Liver (tissue), 9 donors: ENCODE data around the gene KAT6B. TPM values are rescaled to one million over a fixed set of nuclear protein-coding genes. Genes with fewer than 3 reads are reported as not detected.

Experiments
- DNase-seq: peaks from one replicate; pipeline ENCODE4 v3.0.0-alpha.2; 2017; ENCODE audit warnings: low spot score
- H3K27ac ChIP-seq, 2 donors: one replicate each; pipeline ENCODE4 v1.7.0; 2013; ENCODE audit warnings: inconsistent platforms in 2 of 2, low read length in 2 of 2, control low read depth in 1 of 2, low read depth in 1 of 2, mild to moderate bottlenecking in 1 of 2
- H3K27me3 ChIP-seq, 4 donors: one replicate each; pipeline versions ENCODE4 v1.6.1 to v1.7.0; 2013; ENCODE audit warnings: low read length in 3 of 4, inconsistent platforms in 1 of 4, mild to moderate bottlenecking in 1 of 4, moderate library complexity in 1 of 4; ENCODE audit not compliant: control insufficient read depth in 4 of 4, insufficient read depth in 4 of 4
- H3K36me3 ChIP-seq, 4 donors: one replicate each; pipeline versions ENCODE4 v1.6.1 to v1.7.0; 2013; ENCODE audit warnings: low read length in 3 of 4, mild to moderate bottlenecking in 3 of 4, low read depth in 1 of 4, moderate library complexity in 1 of 4; ENCODE audit not compliant: control insufficient read depth in 4 of 4, insufficient read depth in 3 of 4
- H3K4me1 ChIP-seq, 4 donors: one replicate each; pipeline versions ENCODE4 v1.6.1 to v1.7.0; 2013; ENCODE audit warnings: low read length in 3 of 4, mild to moderate bottlenecking in 3 of 4, moderate library complexity in 1 of 4; ENCODE audit not compliant: control insufficient read depth in 4 of 4, insufficient read depth in 4 of 4
- H3K4me3 ChIP-seq, 3 donors: one replicate each; pipeline versions ENCODE4 v1.6.1 to v1.7.0; 2013; ENCODE audit warnings: low read length in 3 of 3, control low read depth in 1 of 3, low read depth in 1 of 3, mild to moderate bottlenecking in 1 of 3
- H3K9ac ChIP-seq, 2 donors: one replicate each; pipeline ENCODE4 v1.7.0; 2013; ENCODE audit warnings: low read length in 2 of 2, mild to moderate bottlenecking in 2 of 2, moderate library complexity in 2 of 2, control low read depth in 1 of 2, low read depth in 1 of 2
- H3K9me3 ChIP-seq, 4 donors: one replicate each; pipeline versions ENCODE4 v1.6.1 to v1.7.0; 2013; ENCODE audit warnings: low read length in 3 of 4; ENCODE audit not compliant: control insufficient read depth in 4 of 4
- EGR1 ChIP-seq, 2 donors: IDR thresholded peaks; 2 replicates each; pipeline ENCODE4 v1.6.1; 2016 to 2018; ENCODE audit warnings: antibody characterized with exemption in 2 of 2, low read depth in 2 of 2
- FOXA1 ChIP-seq: IDR thresholded peaks from 2 replicates; pipeline ENCODE4 v1.6.1; 2016; ENCODE audit warnings: antibody characterized with exemption
- GABPA ChIP-seq, 2 donors: IDR thresholded peaks in 1 of 2; conservative IDR thresholded peaks in 1 of 2; 2 replicates each; pipeline ENCODE4 v1.6.1; 2016; ENCODE audit warnings: antibody characterized with exemption in 2 of 2, mild to moderate bottlenecking in 1 of 2, moderate library complexity in 1 of 2
- HNF4A ChIP-seq, 2 donors: conservative IDR thresholded peaks; 2 replicates each; pipeline ENCODE4 v1.6.1; 2016; ENCODE audit warnings: antibody characterized with exemption in 2 of 2, mild to moderate bottlenecking in 2 of 2
- HNF4G ChIP-seq: IDR thresholded peaks from 2 replicates; pipeline ENCODE4 v1.6.1; 2016; ENCODE audit warnings: antibody characterized with exemption
- JUND ChIP-seq, 2 donors: IDR thresholded peaks; 2 replicates each; pipeline ENCODE4 v1.6.1; 2016; ENCODE audit warnings: antibody characterized with exemption in 2 of 2
- NR2F2 ChIP-seq: IDR thresholded peaks from 2 replicates; pipeline ENCODE4 v1.6.1; 2016; ENCODE audit warnings: antibody characterized with exemption
- RAD21 ChIP-seq, 2 donors: IDR thresholded peaks; 2 replicates each; pipeline ENCODE4 v1.6.1; 2016; ENCODE audit warnings: antibody characterized with exemption in 2 of 2, mild to moderate bottlenecking in 2 of 2
- SP1 ChIP-seq: IDR thresholded peaks from 2 replicates; pipeline ENCODE4 v1.6.1; 2018; ENCODE audit warnings: antibody characterized with exemption, mild to moderate bottlenecking
- TAF1 ChIP-seq: conservative IDR thresholded peaks from 2 replicates; pipeline ENCODE4 v1.6.1; 2016; ENCODE audit warnings: antibody characterized with exemption, mild to moderate bottlenecking
- WGBS: extraction: QIAGEN DNeasy Blood & Tissue Kit; methylation state at CpG from one replicate; pipeline ENCODE4 v1.1.7; 2013; 5-methylcytosine and 5-hydroxymethylcytosine counted together
- polyA plus RNA-seq, 2 donors: library from polyadenylated mRNA; stranded (reverse) in 1 of 2; unstranded in 1 of 2; fragments of 200-250 nt in 1 of 2; fragments of >200 nt in 1 of 2; fragmentation: Nextera tagmentation in 1 of 2; extraction: Ambion mirVana in 1 of 2; gene quantifications; one replicate each; pipeline versions ENCODE4 v1.2.1 to v1.2.3, GENCODE V29; 2013 to 2015
- total RNA-seq, 2 donors: library from RNA; depleted of rRNA; stranded (reverse); fragments of >200 nt; gene quantifications; one replicate each; pipeline ENCODE4 v1.2.3, GENCODE V29; 2014
- TF ChIP-seq, protein P1 (sequence below): IDR thresholded peaks from 2 replicates; pipeline ENCODE4 v1.6.1; 2016; ENCODE audit warnings: antibody characterized with exemption
- TF ChIP-seq, protein P2 (sequence below): IDR thresholded peaks from 2 replicates; pipeline ENCODE4 v1.6.1; 2016; ENCODE audit warnings: antibody characterized with exemption, mild to moderate bottlenecking
- TF ChIP-seq, protein P3 (sequence below): IDR thresholded peaks from 2 replicates; pipeline ENCODE4 v1.6.1; 2016; ENCODE audit warnings: antibody characterized with exemption
- TF ChIP-seq, protein P4 (sequence below): IDR thresholded peaks from 2 replicates; pipeline ENCODE4 v1.6.1; 2016; ENCODE audit warnings: antibody characterized with exemption
- TF ChIP-seq, protein P5 (sequence below): fragments of 150-350 bp; IDR thresholded peaks from 2 replicates; pipeline ENCODE4 v1.5.1; 2017; ENCODE audit warnings: improper control_type of control experiment, low read depth, low read length; ENCODE audit not compliant: missing input control
- donor health status: healthy.
- donor health status: healthy.
- donor health status: healthy.
- donor health status: healthy.
- donor health status: healthy.

The KAT6B gene
- total and polyA plus RNA-seq, 4 donors, result 2.0 to 21.2 (median 8.8) TPM

DNA sequence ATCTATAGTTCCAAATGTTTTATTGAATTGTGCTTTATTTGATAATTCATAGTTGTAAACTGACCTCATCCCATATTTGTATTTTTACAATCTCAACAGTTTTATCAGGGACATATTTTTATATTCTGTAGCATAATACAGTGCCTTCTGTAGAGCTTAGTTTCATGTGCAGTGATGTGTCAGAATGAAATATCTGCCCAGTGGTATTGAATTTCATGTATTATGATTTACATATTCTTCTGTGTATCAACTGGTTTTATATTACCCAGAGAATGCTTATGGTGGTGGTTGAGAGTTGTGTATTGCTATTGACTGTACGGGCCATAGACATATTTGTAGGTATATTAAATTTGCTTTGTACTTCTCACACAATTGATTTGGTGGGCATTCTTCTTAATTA lies 89.9 kb downstream of the KAT6B start:
- TF ChIP-seq EGR1 (IDR thresholded peaks at IDR 0.05; ENCODE audit: low read depth in 2 of 2) (no peak), NR2F2 (no peak), HNF4G (no peak), TAF1 (no peak), FOXA1 (no peak), GABPA (IDR thresholded peaks at IDR 0.05 in 1 of 2, conservative IDR thresholded peaks at IDR 0.05 in 1 of 2) (no peak), RAD21 (IDR thresholded peaks at IDR 0.05) (no peak), SP1 (no peak)
- TF ChIP-seq, protein P1, sequence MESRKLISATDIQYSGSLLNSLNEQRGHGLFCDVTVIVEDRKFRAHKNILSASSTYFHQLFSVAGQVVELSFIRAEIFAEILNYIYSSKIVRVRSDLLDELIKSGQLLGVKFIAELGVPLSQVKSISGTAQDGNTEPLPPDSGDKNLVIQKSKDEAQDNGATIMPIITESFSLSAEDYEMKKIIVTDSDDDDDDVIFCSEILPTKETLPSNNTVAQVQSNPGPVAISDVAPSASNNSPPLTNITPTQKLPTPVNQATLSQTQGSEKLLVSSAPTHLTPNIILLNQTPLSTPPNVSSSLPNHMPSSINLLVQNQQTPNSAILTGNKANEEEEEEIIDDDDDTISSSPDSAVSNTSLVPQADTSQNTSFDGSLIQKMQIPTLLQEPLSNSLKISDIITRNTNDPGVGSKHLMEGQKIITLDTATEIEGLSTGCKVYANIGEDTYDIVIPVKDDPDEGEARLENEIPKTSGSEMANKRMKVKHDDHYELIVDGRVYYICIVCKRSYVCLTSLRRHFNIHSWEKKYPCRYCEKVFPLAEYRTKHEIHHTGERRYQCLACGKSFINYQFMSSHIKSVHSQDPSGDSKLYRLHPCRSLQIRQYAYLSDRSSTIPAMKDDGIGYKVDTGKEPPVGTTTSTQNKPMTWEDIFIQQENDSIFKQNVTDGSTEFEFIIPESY, result no peak
- TF ChIP-seq, protein P2, sequence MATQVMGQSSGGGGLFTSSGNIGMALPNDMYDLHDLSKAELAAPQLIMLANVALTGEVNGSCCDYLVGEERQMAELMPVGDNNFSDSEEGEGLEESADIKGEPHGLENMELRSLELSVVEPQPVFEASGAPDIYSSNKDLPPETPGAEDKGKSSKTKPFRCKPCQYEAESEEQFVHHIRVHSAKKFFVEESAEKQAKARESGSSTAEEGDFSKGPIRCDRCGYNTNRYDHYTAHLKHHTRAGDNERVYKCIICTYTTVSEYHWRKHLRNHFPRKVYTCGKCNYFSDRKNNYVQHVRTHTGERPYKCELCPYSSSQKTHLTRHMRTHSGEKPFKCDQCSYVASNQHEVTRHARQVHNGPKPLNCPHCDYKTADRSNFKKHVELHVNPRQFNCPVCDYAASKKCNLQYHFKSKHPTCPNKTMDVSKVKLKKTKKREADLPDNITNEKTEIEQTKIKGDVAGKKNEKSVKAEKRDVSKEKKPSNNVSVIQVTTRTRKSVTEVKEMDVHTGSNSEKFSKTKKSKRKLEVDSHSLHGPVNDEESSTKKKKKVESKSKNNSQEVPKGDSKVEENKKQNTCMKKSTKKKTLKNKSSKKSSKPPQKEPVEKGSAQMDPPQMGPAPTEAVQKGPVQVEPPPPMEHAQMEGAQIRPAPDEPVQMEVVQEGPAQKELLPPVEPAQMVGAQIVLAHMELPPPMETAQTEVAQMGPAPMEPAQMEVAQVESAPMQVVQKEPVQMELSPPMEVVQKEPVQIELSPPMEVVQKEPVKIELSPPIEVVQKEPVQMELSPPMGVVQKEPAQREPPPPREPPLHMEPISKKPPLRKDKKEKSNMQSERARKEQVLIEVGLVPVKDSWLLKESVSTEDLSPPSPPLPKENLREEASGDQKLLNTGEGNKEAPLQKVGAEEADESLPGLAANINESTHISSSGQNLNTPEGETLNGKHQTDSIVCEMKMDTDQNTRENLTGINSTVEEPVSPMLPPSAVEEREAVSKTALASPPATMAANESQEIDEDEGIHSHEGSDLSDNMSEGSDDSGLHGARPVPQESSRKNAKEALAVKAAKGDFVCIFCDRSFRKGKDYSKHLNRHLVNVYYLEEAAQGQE, result no peak
- Histone ChIP-seq H3K36me3 (no peaks in the 10 kb centered on the region), H3K27ac (no peak overlapping the region), H3K9me3 (no peaks in the 10 kb centered on the region), H3K9ac (no peak overlapping the region), H3K4me1 (peaks cover 1 to 8% (median 3%) of the 10 kb centered on the region in 4 donors), H3K27me3 (no peaks in the 10 kb centered on the region), H3K4me3 (no peak overlapping the region)
- no peak for DNase-seq
- whole genome bisulfite sequencing, result 99% methylated on average over 1 of the region's 1 CpG

DNA sequence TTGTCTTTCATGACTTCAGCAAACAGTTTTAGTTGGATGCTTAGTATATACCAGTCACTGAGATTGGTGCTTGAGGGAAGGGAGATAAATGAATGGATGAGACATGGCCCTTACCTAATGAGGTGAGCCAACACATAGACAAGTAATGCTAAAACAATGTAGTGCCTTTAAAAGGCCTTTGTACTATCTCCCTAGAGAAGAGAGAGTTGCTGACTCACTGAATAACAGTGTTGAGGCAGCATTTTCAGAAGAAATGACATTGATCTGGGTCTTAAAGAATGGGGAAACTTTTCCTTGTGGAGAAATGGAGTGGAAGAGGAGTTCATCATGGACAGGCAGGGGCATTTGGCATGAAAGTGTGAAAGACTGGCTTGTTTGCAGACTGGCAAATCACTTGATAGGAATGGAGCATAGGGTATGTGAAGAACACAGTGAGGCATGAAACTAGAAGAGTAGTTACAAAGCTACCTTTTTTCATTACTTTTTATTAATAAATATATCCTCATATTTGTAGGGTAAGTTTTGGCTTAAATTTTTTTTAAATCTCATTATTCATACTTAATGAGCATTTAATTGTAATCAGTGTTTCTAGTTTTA lies 91.2 kb downstream of the KAT6B start:
- no peak overlapping the region for H3K27ac ChIP-seq
- H3K27me3 ChIP-seq, result no peaks in the 10 kb centered on the region
- H3K36me3 ChIP-seq, result no peaks in the 10 kb centered on the region
- H3K9me3 ChIP-seq, result no peaks in the 10 kb centered on the region
- peaks cover 4 to 16% (median 14%) of the 10 kb centered on the region in 4 donors for H3K4me1 ChIP-seq
- no peak overlapping the region for H3K4me3 ChIP-seq
- no peak for TF ChIP-seq HNF4G
- TF ChIP-seq HNF4A (conservative IDR thresholded peaks at IDR 0.05), result peak in 1 of 2 donors; percentile 21
- no peak for TF ChIP-seq EGR1 (IDR thresholded peaks at IDR 0.05; ENCODE audit: low read depth in 2 of 2)
- TF ChIP-seq, protein P3, sequence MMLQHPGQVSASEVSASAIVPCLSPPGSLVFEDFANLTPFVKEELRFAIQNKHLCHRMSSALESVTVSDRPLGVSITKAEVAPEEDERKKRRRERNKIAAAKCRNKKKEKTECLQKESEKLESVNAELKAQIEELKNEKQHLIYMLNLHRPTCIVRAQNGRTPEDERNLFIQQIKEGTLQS, result no peak
- TF ChIP-seq, protein P4, sequence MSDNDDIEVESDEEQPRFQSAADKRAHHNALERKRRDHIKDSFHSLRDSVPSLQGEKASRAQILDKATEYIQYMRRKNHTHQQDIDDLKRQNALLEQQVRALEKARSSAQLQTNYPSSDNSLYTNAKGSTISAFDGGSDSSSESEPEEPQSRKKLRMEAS, result no peak
- no peak for TF ChIP-seq JUND (IDR thresholded peaks at IDR 0.05)
- TF ChIP-seq, protein P5, sequence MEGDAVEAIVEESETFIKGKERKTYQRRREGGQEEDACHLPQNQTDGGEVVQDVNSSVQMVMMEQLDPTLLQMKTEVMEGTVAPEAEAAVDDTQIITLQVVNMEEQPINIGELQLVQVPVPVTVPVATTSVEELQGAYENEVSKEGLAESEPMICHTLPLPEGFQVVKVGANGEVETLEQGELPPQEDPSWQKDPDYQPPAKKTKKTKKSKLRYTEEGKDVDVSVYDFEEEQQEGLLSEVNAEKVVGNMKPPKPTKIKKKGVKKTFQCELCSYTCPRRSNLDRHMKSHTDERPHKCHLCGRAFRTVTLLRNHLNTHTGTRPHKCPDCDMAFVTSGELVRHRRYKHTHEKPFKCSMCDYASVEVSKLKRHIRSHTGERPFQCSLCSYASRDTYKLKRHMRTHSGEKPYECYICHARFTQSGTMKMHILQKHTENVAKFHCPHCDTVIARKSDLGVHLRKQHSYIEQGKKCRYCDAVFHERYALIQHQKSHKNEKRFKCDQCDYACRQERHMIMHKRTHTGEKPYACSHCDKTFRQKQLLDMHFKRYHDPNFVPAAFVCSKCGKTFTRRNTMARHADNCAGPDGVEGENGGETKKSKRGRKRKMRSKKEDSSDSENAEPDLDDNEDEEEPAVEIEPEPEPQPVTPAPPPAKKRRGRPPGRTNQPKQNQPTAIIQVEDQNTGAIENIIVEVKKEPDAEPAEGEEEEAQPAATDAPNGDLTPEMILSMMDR, result no peak
- no peak for TF ChIP-seq NR2F2
- DNase-seq, result no peak
- no peak overlapping the region for H3K9ac ChIP-seq
